DMS 273 treated with DMSO at 0.1 percent for 48 hours (cell line): ENCODE measurements around the gene CHD9.
"Not testable (repeated sequence)": the region's sequence is repeated elsewhere in the genome, so short reads cannot be mapped to it uniquely, and the experiment has no call there.

ENCODE experiments used
- DNase-seq: peaks from one replicate; lab custom pipeline; 2025; lab: John Stamatoyannopoulos, UW

Gene CHD9

DNA sequence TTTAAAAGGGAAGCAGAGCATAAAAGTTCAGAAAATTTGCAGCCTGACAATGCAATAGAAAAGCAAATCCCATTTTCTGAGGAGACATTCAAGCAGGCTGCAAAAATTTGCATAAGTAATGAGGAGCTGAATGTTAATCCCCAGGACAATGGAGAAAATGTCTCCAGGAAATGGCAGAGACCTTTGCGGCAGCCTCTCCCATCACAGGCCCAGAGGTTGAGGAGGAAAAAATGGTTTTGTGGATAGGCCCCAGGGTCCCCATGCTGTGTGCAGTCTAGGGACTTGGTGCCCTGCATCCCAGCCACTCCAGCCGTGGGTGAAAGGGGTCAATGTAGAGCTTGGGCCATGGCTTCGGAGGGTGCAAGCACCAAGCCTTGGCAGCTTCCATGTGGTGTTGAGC is 19.5 kb downstream of the CHD9 start:
- not testable (repeated sequence) for DNase-seq

DNA sequence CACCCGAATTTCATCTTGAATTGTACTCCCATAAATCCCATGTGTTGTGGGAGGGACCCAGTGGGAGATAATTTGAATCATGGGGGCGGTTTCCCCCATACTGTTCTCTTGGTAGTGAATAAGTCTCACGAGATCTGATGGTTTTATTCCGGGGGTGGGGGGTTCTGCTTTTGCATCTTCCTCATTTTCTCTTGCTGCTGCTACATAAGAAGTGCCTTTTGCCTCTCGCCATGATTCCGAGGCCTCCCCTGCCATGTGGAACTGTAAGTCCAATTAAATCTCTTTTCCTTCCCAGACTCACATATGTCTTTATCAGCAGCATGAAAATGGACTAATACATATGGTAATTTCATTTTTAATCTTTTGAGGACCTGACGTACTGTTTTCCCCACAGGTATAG is 20.7 kb downstream of the CHD9 start:
- not testable (repeated sequence) for DNase-seq

DNA sequence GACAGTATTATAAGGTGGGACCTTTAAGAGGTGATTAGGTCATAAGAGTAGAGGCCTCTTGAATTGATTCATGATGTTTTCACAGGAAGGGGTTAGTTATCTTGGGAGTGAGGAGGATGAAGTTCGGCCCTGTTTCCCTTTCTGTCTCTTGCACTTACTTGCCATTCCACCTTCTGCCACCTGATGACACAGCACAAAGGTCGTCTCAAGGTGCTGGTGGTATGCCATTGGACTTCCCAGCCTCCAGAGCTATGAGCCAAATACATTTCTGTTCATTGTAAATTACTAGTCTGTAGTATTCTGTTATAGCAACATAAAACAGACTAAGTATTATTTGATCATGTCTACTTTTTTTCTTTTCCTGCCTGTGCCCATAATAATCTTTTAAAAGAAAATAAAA is 23.5 kb downstream of the CHD9 start:
- DNase-seq, result no peak

DNA sequence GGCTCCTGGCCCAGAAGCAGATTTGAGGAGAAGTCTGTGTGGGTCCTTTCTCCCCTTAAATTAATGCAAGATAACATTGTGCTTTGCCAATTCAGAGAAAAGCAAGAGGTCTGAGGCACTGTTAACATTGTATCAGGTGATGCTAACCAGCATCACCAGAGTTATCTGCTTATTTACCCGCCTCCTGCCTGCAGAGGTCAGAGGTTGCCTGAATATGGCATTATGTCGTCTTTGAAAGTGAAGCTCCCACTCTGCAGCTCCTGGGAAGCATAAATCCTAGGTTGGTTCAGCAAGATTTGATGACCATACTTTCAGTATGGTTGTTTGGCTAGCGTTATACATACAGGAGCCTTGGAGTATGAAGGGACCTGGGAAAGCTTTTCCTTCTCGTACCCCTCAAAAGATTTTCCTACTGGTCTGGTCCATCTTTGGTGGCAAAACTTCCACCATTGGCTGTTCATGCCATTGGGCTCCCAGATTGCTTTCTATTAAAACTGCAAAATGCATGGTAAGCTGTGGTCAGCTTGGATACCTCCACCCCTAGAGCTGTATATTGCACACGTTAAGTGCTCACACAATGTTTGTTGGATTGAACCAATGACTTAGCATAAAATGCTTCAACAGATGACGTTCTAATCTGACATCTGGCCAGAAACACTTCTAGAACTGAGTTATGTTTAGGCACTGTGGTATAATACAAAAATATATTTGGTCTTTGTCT is 24.1 kb downstream of the CHD9 start:
- DNase-seq, result no peak

DNA sequence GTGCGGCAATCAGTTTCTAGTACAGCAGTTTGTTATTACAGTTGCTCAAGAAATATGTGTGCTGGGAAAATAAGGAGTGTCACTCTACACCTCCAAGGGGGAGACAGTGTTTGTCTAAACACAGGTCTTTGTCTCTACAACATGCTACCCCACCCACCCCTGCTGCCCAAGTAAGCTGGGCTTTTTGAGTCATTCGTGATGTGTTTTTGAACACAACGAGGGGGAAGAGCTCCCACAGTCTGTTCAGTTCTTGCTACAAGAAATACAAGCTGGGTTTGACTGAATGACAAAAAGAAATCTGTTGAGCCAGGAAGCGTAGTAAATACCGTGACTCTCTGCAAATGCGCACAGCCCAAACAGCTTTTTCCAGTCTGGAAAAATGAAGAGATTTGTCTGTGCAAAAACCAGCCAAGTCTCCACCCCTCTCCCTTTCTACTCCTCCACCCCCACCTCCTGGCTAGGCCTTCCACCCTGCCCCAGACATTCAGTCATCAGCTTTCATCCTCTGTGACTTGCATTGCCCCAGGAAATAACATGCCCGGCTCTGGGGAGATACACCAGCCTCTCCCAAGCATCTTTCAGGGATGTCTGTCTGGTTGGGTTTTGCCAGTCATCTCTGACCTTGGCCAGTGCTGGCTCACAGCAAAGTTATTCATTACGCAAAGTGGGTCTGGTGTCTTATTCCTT is 25.7 kb downstream of the CHD9 start:
- DNase-seq, result no peak

DNA sequence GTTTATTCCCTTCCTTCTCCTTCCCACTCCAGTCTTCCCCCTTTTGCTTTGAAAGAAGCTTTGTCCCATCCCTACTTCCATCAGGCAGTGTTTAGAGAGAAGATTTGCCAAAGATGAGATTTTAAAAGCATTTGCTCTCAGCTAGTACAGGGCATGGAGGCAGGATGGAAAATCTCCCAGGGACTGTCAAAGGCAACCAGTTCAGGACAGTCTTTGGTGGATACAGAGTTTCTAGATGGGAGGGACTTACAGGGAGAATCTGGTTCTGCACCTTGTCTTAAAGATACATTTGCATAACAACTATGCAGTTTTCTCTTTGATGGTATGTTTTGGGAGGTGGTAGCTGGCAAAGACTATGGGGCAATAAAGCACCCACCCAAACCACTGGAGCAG is 26.2 kb downstream of the CHD9 start:
- no peak for DNase-seq

DNA sequence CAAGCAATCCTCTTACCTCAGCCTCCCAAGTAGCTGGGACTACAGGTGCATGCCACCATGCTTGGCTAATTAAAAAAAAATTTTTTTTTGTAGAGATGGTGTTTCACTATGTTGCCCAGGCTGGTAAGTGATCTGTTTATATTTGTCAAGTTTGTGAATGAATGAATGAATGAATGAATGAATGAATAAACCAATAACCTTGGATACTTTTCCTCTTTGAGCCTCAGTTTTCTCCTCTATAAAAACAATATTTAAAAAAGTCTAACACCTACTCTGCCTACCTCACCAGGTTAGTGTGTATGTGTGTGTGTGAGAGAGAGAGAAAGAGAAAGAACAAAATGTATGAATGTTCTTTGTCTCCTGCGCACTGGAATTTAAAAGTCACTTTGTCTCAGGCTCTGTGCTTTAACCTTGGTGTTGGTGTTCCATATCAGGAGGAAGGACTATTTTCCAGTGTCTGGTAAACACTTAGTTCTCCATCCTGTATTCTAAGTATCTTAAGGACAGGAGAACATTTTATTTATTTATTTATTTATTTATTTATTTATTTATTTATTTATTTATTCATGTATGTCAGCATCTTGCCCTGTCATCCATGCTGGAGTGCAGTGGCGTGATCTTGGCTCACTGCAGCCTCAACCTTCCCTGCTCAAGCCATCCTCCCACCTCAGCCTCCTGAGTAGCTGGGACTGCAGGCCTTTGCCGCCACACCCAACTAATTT is 27.1 kb downstream of the CHD9 start:
- DNase-seq, result no peak

DNA sequence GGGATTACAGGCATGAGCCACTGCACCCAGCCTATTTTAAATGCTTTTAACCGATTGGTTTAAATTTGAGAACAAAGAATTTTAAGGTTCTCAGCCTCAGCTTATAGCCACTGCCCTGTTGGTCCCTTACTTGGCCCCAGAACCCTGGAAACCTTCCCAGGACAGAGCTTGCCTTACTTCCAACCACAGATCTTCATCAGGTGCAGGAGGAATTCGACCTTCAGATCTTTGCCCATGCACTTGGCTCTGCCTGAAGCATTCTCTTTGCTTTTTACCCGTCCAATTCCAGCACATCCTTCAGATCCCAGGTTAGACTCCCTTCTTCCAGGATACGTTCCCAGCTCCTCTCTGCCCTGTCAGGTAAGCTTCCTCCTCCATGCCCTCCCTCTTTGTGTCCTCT is 27.7 kb downstream of the CHD9 start:
- no peak for DNase-seq

DNA sequence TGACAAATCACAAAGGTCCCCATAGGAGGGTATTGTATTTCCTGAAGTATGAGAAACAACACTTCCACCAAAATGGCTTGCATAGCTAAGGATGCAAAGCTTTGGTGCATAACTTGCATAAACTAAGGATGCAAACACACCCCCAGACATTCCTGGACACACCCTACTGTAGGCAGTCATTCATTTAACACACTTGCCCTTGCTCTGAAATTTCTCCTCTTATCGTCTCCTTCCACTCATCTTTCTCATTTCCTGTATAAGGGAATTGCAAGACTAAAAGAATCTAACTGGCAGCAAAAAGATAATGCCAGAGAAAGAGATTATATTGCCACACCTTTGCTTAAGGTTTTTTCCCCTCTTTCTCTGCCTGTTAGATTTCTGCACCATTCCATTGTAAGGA is 28.3 kb downstream of the CHD9 start:
- DNase-seq, result no peak

DNA sequence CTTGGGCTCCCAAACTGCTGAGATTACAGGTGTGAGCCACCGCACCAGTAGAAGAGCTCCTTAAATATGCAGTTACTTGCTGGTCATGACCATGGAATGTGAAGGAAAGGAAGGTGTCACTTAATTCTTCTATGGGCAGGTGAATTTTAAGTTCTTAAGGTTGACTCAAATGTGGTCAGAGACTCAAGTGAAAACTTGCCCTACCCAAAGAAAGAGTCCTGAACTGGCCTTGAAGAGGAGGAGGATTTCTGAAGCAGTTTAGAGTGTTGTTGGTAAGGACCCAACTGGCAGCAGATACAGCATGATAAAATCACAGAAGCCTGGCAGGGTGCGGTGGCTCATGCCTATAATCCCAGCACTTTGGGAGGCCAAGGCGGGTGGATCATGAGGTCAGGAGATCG is 29.4 kb downstream of the CHD9 start:
- no peak for DNase-seq

DNA sequence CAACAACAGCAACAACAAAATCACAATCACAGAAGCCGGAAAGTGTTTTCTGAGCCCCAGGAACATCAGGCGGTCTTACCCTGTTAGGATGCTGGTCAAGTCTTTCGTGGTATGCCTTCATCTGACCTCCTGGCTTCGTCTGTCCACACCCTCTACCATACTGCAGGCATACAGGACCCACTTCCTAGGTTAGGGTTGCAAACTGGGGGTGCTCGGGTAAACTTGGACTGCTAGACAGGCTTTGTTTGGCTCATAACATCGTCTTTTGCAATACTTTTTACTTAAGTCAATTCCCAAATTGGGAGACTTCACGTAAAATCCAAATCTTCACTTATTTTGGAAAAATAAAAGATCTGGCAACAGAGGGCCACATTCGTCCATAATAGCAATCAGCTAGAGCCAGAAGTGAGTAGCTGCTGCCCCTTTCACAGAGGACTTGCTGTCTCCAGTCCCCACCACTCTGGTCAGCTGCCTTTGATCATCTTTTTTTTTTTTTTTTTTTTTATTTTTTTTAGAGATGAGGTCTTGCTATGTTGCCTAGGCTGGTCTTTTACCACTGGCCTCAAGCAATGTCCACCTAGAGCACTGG is 30.0 kb downstream of the CHD9 start:
- DNase-seq, result no peak

DNA sequence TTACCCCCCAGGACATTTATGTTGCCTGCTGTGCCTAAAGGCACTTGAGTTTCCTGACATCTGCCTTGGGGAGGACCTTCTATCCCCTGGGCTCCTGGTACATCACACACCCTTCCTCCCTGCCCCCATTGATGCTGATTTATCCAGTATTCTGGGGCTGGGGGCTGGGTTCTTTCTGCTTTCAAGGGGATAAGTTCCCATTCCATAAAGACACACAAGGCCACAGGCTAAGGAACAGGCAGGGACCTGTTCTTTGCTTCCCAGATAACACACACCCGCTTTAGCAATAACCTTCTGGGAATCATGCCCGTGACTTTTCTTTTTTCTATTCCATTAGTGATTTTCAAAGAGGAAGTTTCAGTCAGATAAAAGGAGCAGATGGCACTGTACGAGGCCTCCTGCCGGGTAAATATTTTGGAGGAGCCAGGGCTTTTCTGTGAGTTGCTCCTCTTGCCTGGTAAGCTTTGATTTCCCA is 30.6 kb downstream of the CHD9 start:
- peak; percentile 94 for DNase-seq

DNA sequence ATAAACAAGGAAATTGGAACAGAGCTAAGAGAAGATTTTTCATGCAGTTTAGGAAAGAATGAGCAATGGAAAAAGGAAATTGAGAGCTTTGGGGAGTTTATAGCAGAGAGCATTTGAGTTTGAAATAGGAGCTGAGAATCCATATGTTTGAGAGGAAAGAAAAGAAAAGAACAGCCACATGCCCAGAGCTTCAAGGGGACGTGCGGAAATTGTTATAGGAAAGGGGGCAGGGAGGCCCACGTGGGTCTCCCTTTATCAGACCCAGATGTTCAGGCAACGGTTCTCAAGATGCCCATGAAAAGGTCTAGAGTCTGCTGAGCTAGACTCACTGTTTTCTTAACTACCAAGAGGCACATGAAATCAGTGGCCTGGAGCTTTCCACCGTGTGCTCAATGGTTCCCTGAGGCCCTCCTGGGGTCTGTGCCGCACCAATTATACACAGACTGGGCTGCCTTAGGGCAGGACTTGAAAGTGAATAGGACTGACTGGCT is 31.2 kb downstream of the CHD9 start:
- peak; percentile 88 for DNase-seq

DNA sequence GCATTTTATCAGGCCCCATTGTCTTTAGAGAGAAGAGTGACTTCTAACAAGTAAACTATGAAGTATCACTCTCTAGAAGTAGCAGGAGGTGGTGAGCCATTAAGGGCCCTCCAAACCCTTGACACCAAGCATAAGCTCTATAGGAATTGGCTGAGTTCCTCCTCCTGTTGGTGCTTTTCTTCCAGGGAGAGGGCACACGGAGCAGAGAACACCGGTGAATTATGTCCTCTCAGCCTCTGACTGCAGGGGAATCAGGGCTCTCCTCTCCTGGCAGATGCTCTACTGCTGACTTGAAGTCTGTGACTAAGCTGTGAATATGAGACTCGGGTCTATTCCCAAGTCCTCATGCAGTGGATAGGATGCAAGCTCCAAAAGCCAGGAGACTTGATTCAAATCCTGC is 32.3 kb downstream of the CHD9 start:
- DNase-seq, result no peak

DNA sequence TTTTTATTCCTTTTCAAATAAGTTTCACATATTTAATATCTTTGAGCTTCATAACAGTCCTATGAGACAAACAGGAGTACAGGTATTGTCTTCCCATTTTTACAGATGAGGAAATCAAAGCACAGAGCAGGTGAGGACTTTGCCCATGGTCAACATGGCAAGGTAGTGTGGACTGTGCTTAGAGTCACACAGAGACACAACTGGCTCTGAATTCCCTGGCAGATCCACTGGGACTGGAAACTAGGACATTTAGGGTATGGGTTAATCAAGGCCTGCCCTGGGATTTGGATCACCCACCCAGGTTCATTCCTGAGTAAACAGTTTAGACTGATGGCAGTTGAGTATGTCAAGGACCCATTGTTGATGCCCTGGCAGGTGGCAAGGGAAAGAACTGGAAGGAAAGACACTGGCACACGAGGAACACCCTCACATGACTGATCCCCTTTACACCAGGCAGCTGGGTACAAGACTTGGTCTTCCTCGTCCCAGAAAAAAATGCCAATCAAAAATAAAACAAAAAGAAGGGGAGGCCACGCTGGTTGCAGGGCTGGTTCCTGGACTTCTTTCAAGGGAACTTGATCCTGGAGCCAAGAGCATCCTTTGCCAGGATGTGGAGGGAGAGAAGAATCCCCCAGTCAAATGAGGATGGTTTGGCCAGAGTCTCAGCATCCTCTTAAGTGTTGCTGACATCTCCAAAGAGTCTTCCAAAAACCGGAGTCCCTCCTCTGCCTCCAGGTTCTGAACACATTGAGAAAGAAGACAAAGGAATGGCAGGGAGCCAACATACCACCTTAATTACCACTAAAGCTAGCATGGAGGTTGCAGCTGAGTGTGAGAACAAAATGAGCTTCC is 34.9 kb downstream of the CHD9 start:
- DNase-seq, result no peak

DNA sequence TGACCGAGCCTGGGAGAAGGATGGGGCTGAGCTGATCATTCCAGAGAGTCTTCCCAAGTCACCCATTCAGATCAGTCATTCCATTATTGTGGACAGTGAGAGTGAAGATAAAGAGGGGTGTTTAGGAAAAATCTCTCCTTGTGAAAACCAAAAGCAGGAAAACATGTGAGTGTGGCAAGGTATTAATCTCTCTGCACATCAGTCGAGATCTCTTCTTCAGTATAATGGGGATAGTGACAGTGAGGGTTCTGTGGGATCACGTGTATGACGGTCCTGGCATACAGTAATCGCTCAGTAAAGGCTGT is 35.4 kb downstream of the CHD9 start:
- DNase-seq, result no peak

DNA sequence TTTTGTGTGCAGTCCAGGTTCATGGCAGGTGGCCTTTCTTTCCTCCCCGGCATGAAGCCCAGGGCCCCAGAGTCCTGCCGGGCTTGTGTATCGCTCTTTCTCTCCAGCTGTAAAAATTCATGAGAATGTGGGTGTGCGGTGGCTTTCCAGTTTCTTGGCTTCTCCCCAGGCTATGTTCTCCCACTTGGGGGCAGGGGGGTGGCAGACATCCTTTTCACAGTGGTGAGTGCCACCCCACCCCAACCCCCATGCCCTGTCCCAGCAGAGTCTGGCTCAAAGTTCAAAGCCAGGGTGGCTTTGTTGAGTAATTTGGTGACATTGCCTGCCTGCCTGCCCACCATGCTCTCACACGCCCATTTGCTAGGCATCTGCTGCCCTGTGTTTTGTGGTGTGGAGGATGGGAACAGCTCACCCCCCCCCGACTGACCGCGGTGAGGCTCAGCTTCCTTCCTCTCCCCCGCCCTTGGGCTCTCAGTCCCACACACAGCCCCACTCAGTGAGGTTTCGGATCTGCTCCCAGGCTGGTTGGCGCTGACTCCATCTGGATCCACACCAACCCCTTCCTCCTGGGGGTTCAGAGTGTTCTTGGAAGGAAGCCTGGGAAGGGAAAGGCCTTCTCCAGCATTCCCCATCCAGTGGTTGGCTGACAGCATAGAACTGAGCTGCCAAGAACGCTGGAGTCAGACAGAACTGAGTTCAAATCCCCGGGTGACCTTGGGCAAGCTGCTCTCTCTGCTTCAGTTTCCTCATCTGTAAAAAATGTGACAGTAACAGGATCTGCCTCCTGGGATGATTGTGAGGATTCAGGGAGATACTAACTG is 36.0 kb downstream of the CHD9 start:
- peak; percentile 91 for DNase-seq

DNA sequence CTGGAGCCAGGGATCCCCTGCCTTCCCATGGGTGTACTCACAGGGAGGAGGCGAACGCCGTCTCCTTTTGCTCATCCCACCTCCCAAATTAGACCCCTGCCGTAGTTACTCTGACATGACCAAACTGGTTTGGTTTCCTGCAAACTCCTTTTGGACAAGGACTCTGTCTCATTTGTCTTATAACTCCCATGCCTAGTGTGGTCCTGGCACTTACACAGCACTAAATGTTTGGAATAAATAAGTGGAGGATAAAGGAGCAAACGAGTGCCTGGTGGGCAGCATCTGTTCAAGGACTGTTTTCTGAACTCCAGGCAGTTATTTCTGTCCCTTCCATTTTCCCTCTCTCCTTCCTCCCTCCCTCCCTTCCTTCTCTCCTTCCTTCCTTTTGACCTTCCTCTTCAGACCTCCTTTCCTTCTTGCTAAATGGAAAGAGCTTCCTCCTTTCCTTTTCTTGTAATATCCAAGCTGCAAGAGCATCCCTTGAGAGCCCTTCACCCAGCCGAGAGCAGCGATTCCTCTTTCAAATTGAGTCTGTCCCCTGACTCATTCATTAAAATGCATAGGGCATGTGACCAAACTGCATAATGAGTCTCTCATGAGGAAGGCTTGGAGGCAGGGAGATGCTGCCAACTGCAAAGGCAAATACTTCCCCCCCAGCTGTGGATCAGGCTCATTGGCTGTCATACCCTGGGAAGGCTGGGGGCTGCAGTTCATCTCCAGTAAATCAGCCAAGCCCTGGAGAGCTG is 36.8 kb downstream of the CHD9 start:
- DNase-seq, result peak; percentile 97

DNA sequence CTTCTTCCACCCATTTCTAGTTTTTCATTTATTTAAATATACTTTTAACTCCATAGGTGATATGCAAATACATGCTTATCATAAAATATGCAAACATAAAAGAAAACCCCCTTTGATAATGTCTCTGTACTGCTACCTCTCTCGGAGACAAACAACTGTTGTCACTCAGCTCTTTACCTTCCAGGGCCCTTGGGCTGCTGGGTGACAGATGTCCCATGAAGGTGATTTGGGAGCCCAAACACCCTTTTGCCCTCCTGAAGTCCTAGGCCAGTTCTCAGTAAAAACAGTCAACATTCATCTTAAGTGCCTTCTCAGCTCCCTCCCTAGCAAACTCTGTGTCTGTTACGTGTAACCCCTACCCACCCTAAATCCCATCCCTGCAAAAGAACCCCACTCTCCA is 37.5 kb downstream of the CHD9 start:
- no peak for DNase-seq

DNA sequence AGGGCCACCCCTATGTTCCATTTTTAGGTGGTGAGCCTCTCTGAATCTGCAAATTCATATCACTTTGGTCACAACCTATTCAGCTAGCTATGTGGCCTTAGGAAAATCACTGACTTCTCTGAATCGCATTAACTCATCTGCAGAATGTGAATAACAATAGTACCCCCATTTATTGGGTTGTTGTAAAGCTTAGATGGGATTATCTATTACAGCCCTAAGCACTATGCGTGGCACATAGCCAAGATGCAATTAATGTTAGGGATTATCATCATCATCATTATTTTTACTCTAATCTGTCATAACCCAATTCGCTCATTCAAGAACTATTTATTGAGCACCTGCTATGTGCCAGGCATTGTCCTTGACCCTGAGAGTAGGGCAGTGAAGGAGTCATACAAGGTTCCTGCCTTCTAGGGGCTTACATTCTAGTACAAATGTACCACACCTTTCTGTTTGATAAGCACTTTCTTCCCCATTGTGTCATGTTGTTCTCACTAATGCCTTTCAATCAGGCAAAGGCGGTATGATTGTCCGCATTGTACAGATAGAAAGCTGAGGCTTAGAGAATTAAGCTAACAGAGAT is 38.5 kb downstream of the CHD9 start:
- no peak for DNase-seq
